ENCODE results near the gene SLC38A6. TPM values are rescaled to one million over a fixed set of nuclear protein-coding genes. Genes with fewer than 3 reads are reported as not detected.

Gene SLC38A6
- total RNA-seq, 1 experiment from 2014 or later, result 6.0 TPM

DNA sequence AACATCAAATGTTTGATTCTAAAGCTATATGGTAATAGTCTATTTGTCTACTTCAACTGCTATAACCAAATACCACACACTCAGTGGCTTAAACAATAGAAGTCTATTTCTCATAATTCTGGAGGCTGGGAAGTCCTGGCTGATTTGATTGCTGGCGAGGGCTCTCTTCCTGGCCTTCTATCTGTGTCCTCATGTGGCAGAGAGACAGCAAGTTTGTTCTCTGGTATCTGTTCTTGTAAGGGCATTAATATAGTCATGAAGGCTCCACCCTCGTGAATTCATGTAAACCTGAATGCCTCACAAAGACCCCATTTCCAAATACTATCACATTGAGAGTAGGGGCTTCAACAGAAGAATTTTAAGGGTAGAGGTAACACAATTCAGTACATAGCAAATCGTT is 34.3 kb upstream of the SLC38A6 start:
- H4K20me1 ChIP-seq (ENCODE audit: control insufficient read depth, insufficient read depth, insufficient read length), result no peaks in the 10 kb centered on the region
- no peak overlapping the region for H2BK15ac ChIP-seq (ENCODE audit: low read depth, low read length)
- H2BK120ac ChIP-seq (ENCODE audit: low read depth, low read length, poor library complexity, severe bottlenecking), result no peak overlapping the region
- H3K79me1 ChIP-seq (ENCODE audit: insufficient read depth, low read depth, low read length, poor library complexity, severe bottlenecking), result no peaks in the 10 kb centered on the region
- DNase-seq, result no peak
- Mint-ChIP-seq H3K4me1 (peaks cover 3 to 7% of the 10 kb centered on the region in 2 experiments; a peak in 3 of 4 replicates), H3K27ac (no peak overlapping the region), H3K9me3 (no peaks in the 10 kb centered on the region), H3K4me3 (no peak overlapping the region), H3K27me3 (ENCODE audit: low read depth) (no peaks in the 10 kb centered on the region), H3K36me3 (ENCODE audit: insufficient read depth in 1 of 3, low read depth in 3 of 3) (no peaks in the 10 kb centered on the region)
- H3K9ac ChIP-seq (ENCODE audit: extremely low read depth, insufficient read length, low read length), result no peak overlapping the region
- no peak overlapping the region for H3K4me2 ChIP-seq (ENCODE audit: insufficient read depth, insufficient read length, low read length)
- H3K9me3 ChIP-seq (ENCODE audit: control insufficient read depth, low read depth, low read length), result no peaks in the 10 kb centered on the region
- H3K23me2 ChIP-seq (ENCODE audit: insufficient read length, low read depth, low read length, poor library complexity, severe bottlenecking), result no peaks in the 10 kb centered on the region
- no peak overlapping the region for H2BK20ac ChIP-seq (ENCODE audit: low read depth, low read length, poor library complexity, severe bottlenecking)
- no peak overlapping the region for H3K14ac ChIP-seq (ENCODE audit: insufficient read depth, low read length)
- no peak overlapping the region for H3T11ph ChIP-seq (ENCODE audit: low read length)
- H2AK5ac ChIP-seq (ENCODE audit: insufficient read length, low read length), result no peak overlapping the region
- H3K23ac ChIP-seq (ENCODE audit: insufficient read length, low read depth, low read length), result no peak overlapping the region
- H3K56ac ChIP-seq (ENCODE audit: insufficient read length, low read depth, low read length), result no peak overlapping the region
- H4K5ac ChIP-seq (ENCODE audit: insufficient read length, low read depth, low read length), result no peak overlapping the region
- no peak overlapping the region for H3K4ac ChIP-seq (ENCODE audit: low read depth, low read length)
- TF ChIP-seq, protein P1, sequence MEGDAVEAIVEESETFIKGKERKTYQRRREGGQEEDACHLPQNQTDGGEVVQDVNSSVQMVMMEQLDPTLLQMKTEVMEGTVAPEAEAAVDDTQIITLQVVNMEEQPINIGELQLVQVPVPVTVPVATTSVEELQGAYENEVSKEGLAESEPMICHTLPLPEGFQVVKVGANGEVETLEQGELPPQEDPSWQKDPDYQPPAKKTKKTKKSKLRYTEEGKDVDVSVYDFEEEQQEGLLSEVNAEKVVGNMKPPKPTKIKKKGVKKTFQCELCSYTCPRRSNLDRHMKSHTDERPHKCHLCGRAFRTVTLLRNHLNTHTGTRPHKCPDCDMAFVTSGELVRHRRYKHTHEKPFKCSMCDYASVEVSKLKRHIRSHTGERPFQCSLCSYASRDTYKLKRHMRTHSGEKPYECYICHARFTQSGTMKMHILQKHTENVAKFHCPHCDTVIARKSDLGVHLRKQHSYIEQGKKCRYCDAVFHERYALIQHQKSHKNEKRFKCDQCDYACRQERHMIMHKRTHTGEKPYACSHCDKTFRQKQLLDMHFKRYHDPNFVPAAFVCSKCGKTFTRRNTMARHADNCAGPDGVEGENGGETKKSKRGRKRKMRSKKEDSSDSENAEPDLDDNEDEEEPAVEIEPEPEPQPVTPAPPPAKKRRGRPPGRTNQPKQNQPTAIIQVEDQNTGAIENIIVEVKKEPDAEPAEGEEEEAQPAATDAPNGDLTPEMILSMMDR (conservative IDR thresholded peaks at IDR 0.05), result no peak
- no peak overlapping the region for H2BK12ac ChIP-seq (ENCODE audit: insufficient read length, low read depth, low read length)
- no peak overlapping the region for H2AFZ ChIP-seq (ENCODE audit: low read length)
- H3K79me2 ChIP-seq (ENCODE audit: insufficient read depth, low read length), result no peaks in the 10 kb centered on the region
- no CpG with 5 or more reads among the region's 3 CpGs for WGBS (ENCODE audit: extremely low coverage, insufficient read length, low lambda C conversion rate)
- H3K18ac ChIP-seq (ENCODE audit: insufficient read length, low read depth, low read length), result no peak overlapping the region
- no peak overlapping the region for H4K8ac ChIP-seq (replicated peaks; ENCODE audit: insufficient read length, low read depth, low read length)
- H3K4me1 ChIP-seq (ENCODE audit: insufficient read depth, low read length), result no peaks in the 10 kb centered on the region
- no peak overlapping the region for H4K91ac ChIP-seq (ENCODE audit: insufficient read length, low read depth, low read length)
- no peak overlapping the region for H3K27ac ChIP-seq (ENCODE audit: insufficient read length, low read depth, low read length)
- no peaks in the 10 kb centered on the region for H3K27me3 ChIP-seq (ENCODE audit: insufficient read depth, low read length)
- H2BK5ac ChIP-seq (ENCODE audit: insufficient read length, low read length), result no peak overlapping the region
